H1 (cell line): ENCODE measurements around the gene SLC38A2. TPM values are rescaled to one million over a fixed set of nuclear protein-coding genes. Genes with fewer than 3 reads are reported as not detected.

Source experiments
- CTCF ChIA-PET: fragments of 300-600 bp; sonication (Branson Sonifier 250); formaldehyde crosslinking; loops from one replicate; lab custom pipeline; 2021; ENCODE audit not compliant: partially characterized antibody; lab: Charles Lee
- POLR2A ChIA-PET: fragments of 300-600 bp; sonication (Branson Sonifier 250); formaldehyde crosslinking; loops from one replicate; lab custom pipeline; 2021; ENCODE audit warnings: inconsistent platforms; ENCODE audit not compliant: partially characterized antibody; lab: Charles Lee
- DNase-seq, 2 experiments: peaks; one replicate each; pipeline versions ENCODE4 v3.0.0 to v3.0.0-alpha.2; 2010 to 2022; ENCODE audit warnings: low spot score in 2 of 2, low read depth in 1 of 2, mixed read lengths in 1 of 2
- FAIRE-seq: peaks from 2 replicates; lab custom pipeline; 2011; peaks lifted over from hg19 to GRCh38; lab: Jason Lieb, UNC
- H2AFZ ChIP-seq: 2 replicates; pipeline ENCODE4 v1.8.1; 2012; ENCODE audit warnings: low read length, inconsistent platforms
- H2AK5ac ChIP-seq: 2 replicates; pipeline ENCODE4 v1.6.1; 2013; ENCODE audit warnings: low read depth, low read length
- H2BK120ac ChIP-seq: replicated peaks from 2 replicates; pipeline ENCODE3; 2013; ENCODE audit warnings: low read depth, low read length, inconsistent platforms
- H2BK12ac ChIP-seq: 2 replicates; pipeline ENCODE4 v1.6.1; 2013; ENCODE audit warnings: low read depth, low read length
- H2BK15ac ChIP-seq: 2 replicates; pipeline ENCODE4 v1.6.1; 2013; ENCODE audit warnings: low read length
- H2BK20ac ChIP-seq: 2 replicates; pipeline ENCODE4 v1.6.1; 2013; ENCODE audit warnings: low read length
- H2BK5ac ChIP-seq: 2 replicates; pipeline ENCODE4 v1.6.1; 2013; ENCODE audit warnings: low read depth, low read length
- H3K14ac ChIP-seq: 2 replicates; pipeline ENCODE4 v1.6.1; 2013; ENCODE audit warnings: inconsistent platforms; ENCODE audit not compliant: insufficient read length
- H3K18ac ChIP-seq: 2 replicates; pipeline ENCODE4 v1.6.1; 2013; ENCODE audit warnings: low read length; ENCODE audit errors: extremely low read depth
- H3K23ac ChIP-seq: 2 replicates; pipeline ENCODE4 v1.6.1; 2013; ENCODE audit warnings: inconsistent platforms; ENCODE audit not compliant: insufficient read length
- H3K23me2 ChIP-seq: 2 replicates; pipeline ENCODE4 v1.6.1; 2013; ENCODE audit warnings: low read depth, low read length
- H3K27ac ChIP-seq: 2 replicates; pipeline ENCODE4 v1.6.1; 2011; ENCODE audit warnings: low read depth, low read length, inconsistent platforms
- H3K27me3 ChIP-seq, 4 experiments: replicated peaks in 1 of 4; 1 replicate in 1 of 4; 2 replicates in 3 of 4; pipeline versions ENCODE4 v1.6.1 to v1.8.1; 2011 to 2013; ENCODE audit warnings: low read length in 3 of 4, mild to moderate bottlenecking in 3 of 4, inconsistent platforms in 2 of 4, mixed read lengths in 2 of 4, moderate library complexity in 1 of 4; ENCODE audit not compliant: control insufficient read depth in 3 of 4, insufficient read depth in 3 of 4; ENCODE audit errors: extremely low read depth in 1 of 4
- H3K36me3 ChIP-seq, 4 experiments: 2 replicates each; pipeline versions ENCODE4 v1.6.1 to v1.8.1; 2011 to 2013; ENCODE audit warnings: mild to moderate bottlenecking in 4 of 4, low read length in 3 of 4, moderate library complexity in 2 of 4, control low read depth in 1 of 4, inconsistent platforms in 1 of 4; ENCODE audit not compliant: insufficient read depth in 4 of 4, control insufficient read depth in 2 of 4
- H3K4ac ChIP-seq: replicated peaks from 2 replicates; pipeline ENCODE3; 2013; ENCODE audit warnings: low read length, low read depth, mixed read lengths, inconsistent platforms; ENCODE audit not compliant: insufficient read length
- H3K4me1 ChIP-seq, 4 experiments: replicated peaks in 1 of 4; 1 replicate in 1 of 4; 2 replicates in 3 of 4; pipeline versions ENCODE4 v1.6.1 to v1.8.1; 2011 to 2013; ENCODE audit warnings: low read length in 3 of 4, inconsistent platforms in 2 of 4, mixed read lengths in 1 of 4; ENCODE audit not compliant: insufficient read depth in 4 of 4, control insufficient read depth in 3 of 4
- H3K4me2 ChIP-seq, 2 experiments: 2 replicates each; pipeline versions ENCODE4 v1.6.1 to v1.8.1; 2011 to 2013; ENCODE audit warnings: low read depth in 2 of 2, low read length in 2 of 2, control low read depth in 1 of 2, inconsistent platforms in 1 of 2, mild to moderate bottlenecking in 1 of 2; ENCODE audit not compliant: insufficient read depth in 1 of 2
- H3K4me3 ChIP-seq, 4 experiments: fragments of 200-600, 300-600 bp in 1 of 4; sonication (generic), shearing (Covaris generic), sonication (Bioruptor Twin) in 1 of 4; 2 replicates each; pipeline versions ENCODE4 v1.5.1 to v1.8.1; 2011 to 2016; ENCODE audit warnings: low read length in 4 of 4, low read depth in 3 of 4, control low read depth in 2 of 4, inconsistent platforms in 2 of 4, mild to moderate bottlenecking in 2 of 4, mixed read lengths in 1 of 4, moderate library complexity in 1 of 4; ENCODE audit not compliant: insufficient read depth in 2 of 4; ENCODE audit errors: extremely low read depth in 1 of 4
- H3K56ac ChIP-seq: replicated peaks from 2 replicates; pipeline ENCODE3; 2013; ENCODE audit warnings: low read depth, mild to moderate bottlenecking, mixed read lengths, low read length, inconsistent platforms; ENCODE audit not compliant: insufficient read length
- H3K79me1 ChIP-seq: 2 replicates; pipeline ENCODE4 v1.6.1; 2013; ENCODE audit warnings: low read depth, low read length, control low read depth
- H3K79me2 ChIP-seq, 2 experiments: 2 replicates each; pipeline versions ENCODE4 v1.6.1 to v1.8.1; 2012 to 2013; ENCODE audit warnings: low read length in 2 of 2, mild to moderate bottlenecking in 2 of 2, inconsistent platforms in 1 of 2; ENCODE audit not compliant: insufficient read depth in 2 of 2, control insufficient read depth in 1 of 2
- H3K9ac ChIP-seq, 4 experiments: replicated peaks in 1 of 4; 1 replicate in 1 of 4; 2 replicates in 3 of 4; pipeline versions ENCODE4 v1.6.1 to v1.8.1; 2011 to 2013; ENCODE audit warnings: low read depth in 3 of 4, low read length in 3 of 4, control low read depth in 2 of 4, mild to moderate bottlenecking in 2 of 4, moderate library complexity in 2 of 4, inconsistent platforms in 1 of 4; ENCODE audit errors: extremely low read depth in 1 of 4
- H3K9me3 ChIP-seq, 2 experiments: 2 replicates each; pipeline versions ENCODE4 v1.6.1 to v1.8.1; 2012 to 2013; ENCODE audit warnings: mild to moderate bottlenecking in 2 of 2, moderate library complexity in 2 of 2, control low read depth in 1 of 2, inconsistent platforms in 1 of 2, low read depth in 1 of 2, low read length in 1 of 2, mixed read lengths in 1 of 2; ENCODE audit not compliant: insufficient read depth in 2 of 2
- H4K20me1 ChIP-seq, 2 experiments: replicated peaks in 1 of 2; 2 replicates each; pipeline versions ENCODE3 to v1.8.1; 2011 to 2013; ENCODE audit warnings: inconsistent platforms in 2 of 2, low read length in 2 of 2, mild to moderate bottlenecking in 1 of 2; ENCODE audit not compliant: insufficient read depth in 2 of 2, control insufficient read depth in 1 of 2
- H4K5ac ChIP-seq: 2 replicates; pipeline ENCODE4 v1.6.1; 2013; ENCODE audit warnings: low read length, low read depth, mixed read lengths, inconsistent platforms; ENCODE audit not compliant: insufficient read length
- H4K8ac ChIP-seq: 2 replicates; pipeline ENCODE4 v1.8.0; 2013; ENCODE audit warnings: mild to moderate bottlenecking, moderate library complexity, low read length, inconsistent platforms; ENCODE audit not compliant: insufficient read depth; ENCODE audit errors: extremely low read depth
- H4K91ac ChIP-seq: replicated peaks from 2 replicates; pipeline ENCODE3; 2013; ENCODE audit warnings: low read length, mixed read lengths, inconsistent platforms; ENCODE audit not compliant: insufficient read length
- SP4 ChIP-seq: IDR thresholded peaks from 2 replicates; pipeline ENCODE4 v1.6.1; 2012; ENCODE audit warnings: low read length, inconsistent platforms
- TEAD4 ChIP-seq: IDR thresholded peaks from 2 replicates; pipeline ENCODE4 v1.6.1; 2012; ENCODE audit warnings: low read depth, low read length, inconsistent platforms, mixed read lengths
- WGBS, 2 experiments: shearing (Covaris generic) in 1 of 2; methylation state at CpG; one replicate each; pipeline versions ENCODE4 v1.1.6 to v1.1.7; 2013 to 2015; ENCODE audit warnings: low lambda C conversion rate in 2 of 2, mixed read lengths in 2 of 2, inconsistent platforms in 1 of 2, low coverage in 1 of 2, missing lambda C conversion rate in 1 of 2; ENCODE audit not compliant: insufficient replicate concordance in 2 of 2, insufficient coverage in 1 of 2, insufficient read length in 1 of 2; ENCODE audit errors: extremely low coverage in 1 of 2, missing lambda C conversion rate in 1 of 2; 5-methylcytosine and 5-hydroxymethylcytosine counted together
- polyA plus RNA-seq, 7 experiments: library from polyadenylated mRNA; depleted of rRNA in 3 of 7; stranded (reverse) in 5 of 7; unstranded in 2 of 7; fragments of >200 nt in 5 of 7; fragments of 200-250 nt in 2 of 7; gene quantifications; 1 replicate in 5 of 7; 2 replicates in 1 of 7; 4 replicates in 1 of 7; pipeline versions ENCODE4 v1.2.1 to v1.2.3, GENCODE V29; 2011 to 2013; ENCODE audit warnings: missing spikeins in 2 of 7, mixed read lengths in 2 of 7
- total RNA-seq: library from RNA; stranded (reverse); fragmentation: NEBNext Ultra II Directional; extraction: Animal tissue kit (Norgen Biotek cat#: 25700); gene quantifications from 2 replicates; pipeline ENCODE4 v1.2.1, GENCODE V29; 2021

The SLC38A2 gene
- total and polyA plus RNA-seq, 2 of the 8 experiments (the other 6 are each of a cell fraction or from before 2014, with no cell fraction given) = 163 to 684 TPM

GRCh38 chr12:46320731-46321130 lies 51.8 kb downstream of the SLC38A2 start:
- H2AK5ac ChIP-seq = 0 out of 2 replicates have a peak overlapping the region, but pooled peaks have one; percentile 85
- no peak for FAIRE-seq
- H3K27me3 ChIP-seq = no peaks in the 10 kb centered on the region
- H3K18ac ChIP-seq = peak overlapping the region; percentile 6; the same call in 1 of the 2 replicates
- TF ChIP-seq SP4 (no peak), TEAD4 (peak; percentile 53; the same call in 1 of the 2 replicates)
- H4K8ac ChIP-seq = no peak overlapping the region
- H3K4me1 ChIP-seq = peaks cover 2 to 11% (median 3%) of the 10 kb centered on the region in 4 experiments; a peak in 6 of 7 replicates
- H3K27ac ChIP-seq = no peak overlapping the region
- H3K9me3 ChIP-seq = peaks cover 25% of the 10 kb centered on the region in 2 experiments
- H3K4me2 ChIP-seq = no peak overlapping the region
- H3K79me2 ChIP-seq = no peaks in the 10 kb centered on the region
- H2BK12ac ChIP-seq = 0 out of 2 replicates have a peak overlapping the region, but pooled peaks have one; percentile 73
- H3K56ac ChIP-seq = no peak overlapping the region
- no peak for DNase-seq
- no peaks in the 10 kb centered on the region for H3K23me2 ChIP-seq
- H3K36me3 ChIP-seq = peaks cover 0 to 10% (median 0%) of the 10 kb centered on the region in 4 experiments; a peak in 2 of 8 replicates
- peak overlapping the region; percentile 92 for H2BK20ac ChIP-seq
- H2BK120ac ChIP-seq = peak overlapping the region; percentile 16
- CTCF ChIA-PET = no interaction called here
- peak overlapping the region; percentile 6 for H3K4ac ChIP-seq
- WGBS, 2 experiments = 26% methylated on average over 1 of the region's 1 CpG; no CpG with 5 or more reads in 1 of the 2 experiments
- H2AFZ ChIP-seq = 0 out of 2 replicates have a peak overlapping the region, but pooled peaks have one; percentile 14
- H4K20me1 ChIP-seq = no peaks in the 10 kb centered on the region
- POLR2A ChIA-PET = no interaction called here
- H3K79me1 ChIP-seq = no peaks in the 10 kb centered on the region
- H3K4me3 ChIP-seq = no peak overlapping the region
- no peak overlapping the region for H2BK15ac ChIP-seq
- H4K91ac ChIP-seq = peak overlapping the region; percentile 32
- H3K23ac ChIP-seq = no peak overlapping the region
- H2BK5ac ChIP-seq = peak overlapping the region; percentile 18; the same call in 1 of the 2 replicates
- peak overlapping the region; percentile 90 for H4K5ac ChIP-seq
- no peak overlapping the region for H3K14ac ChIP-seq
- no peak overlapping the region for H3K9ac ChIP-seq
